ENCODE measurements around the gene NCK1.

NCK1 gene

DNA sequence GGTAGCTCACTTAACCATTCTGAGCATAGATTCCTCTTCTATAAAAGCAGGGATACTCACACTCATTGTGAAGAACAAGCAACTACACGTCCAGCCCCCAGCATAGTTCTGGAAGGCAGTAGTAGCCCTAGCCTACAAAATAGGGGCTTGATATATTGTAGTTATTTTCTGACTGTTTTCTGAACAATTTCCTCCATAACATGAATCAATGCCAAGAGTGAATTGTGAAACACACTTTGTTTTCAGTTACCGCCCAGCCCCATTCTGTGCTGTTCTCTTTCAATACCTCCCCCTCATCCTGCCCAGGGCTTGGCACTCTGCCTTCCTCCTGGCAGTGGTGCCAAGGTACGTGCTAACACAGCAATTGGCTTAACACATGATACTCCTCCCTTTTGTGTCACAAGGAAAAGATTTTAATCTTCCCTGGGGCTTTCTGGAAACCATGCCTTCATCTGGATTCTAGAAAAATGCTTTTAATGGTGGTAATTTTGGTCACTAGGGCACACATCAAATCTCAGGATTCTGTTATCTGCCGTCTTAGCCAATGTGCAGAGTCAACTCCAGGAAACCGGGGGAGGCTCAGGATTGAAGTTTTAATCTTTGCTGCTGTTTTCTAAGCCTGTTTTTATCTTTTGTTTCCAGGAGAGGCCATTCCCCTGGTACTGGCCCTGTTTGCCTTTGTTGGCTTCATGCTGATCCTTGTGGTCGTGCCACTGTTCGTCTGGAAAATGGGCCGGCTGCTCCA is 132.9 kb downstream of the NCK1 start:
- H3K9me3 ChIP-seq (ENCODE audit: low read length): no peaks in the 10 kb centered on the region
- H3K36me3 ChIP-seq (ENCODE audit: insufficient read depth, low read length): no peaks in the 10 kb centered on the region
- H3K9ac ChIP-seq (ENCODE audit: low read length): no peak overlapping the region
- H3K27me3 ChIP-seq (ENCODE audit: control insufficient read depth in 1 of 2, insufficient read depth in 2 of 2, low read length in 2 of 2): no peaks in the 10 kb centered on the region
- peak overlapping the region; percentile 1 for H3K27ac ChIP-seq (ENCODE audit: low read depth, low read length)
- peaks cover 20% of the 10 kb centered on the region for H3K4me1 ChIP-seq (ENCODE audit: insufficient read depth, low read length)
- H3K4me3 ChIP-seq (ENCODE audit: low read depth in 1 of 2, low read length in 2 of 2): no peak overlapping the region

DNA sequence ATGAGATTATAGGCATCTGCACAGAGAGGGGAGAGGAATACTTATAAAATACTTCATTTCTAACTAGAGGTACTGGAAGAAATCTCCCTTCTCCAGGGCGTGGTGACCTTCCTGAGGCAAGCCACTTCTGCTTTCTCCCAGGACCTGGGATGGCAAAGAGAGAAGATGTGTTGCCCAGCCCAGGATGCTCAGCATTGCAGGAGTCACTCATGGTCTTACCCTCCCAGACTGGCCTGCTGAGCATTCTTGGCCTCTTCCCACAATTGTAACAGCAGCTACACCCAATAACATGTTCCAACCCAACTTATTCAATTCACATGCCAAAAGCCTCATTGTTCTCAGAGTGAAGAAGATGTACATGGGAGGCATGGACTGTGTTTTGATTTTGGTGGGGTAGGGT is 133.6 kb downstream of the NCK1 start:
- no peaks in the 10 kb centered on the region for H3K27me3 ChIP-seq (ENCODE audit: control insufficient read depth in 1 of 2, insufficient read depth in 2 of 2, low read length in 2 of 2)
- H3K9ac ChIP-seq (ENCODE audit: low read length): no peak overlapping the region
- peaks cover 20% of the 10 kb centered on the region for H3K4me1 ChIP-seq (ENCODE audit: insufficient read depth, low read length)
- no peaks in the 10 kb centered on the region for H3K9me3 ChIP-seq (ENCODE audit: low read length)
- H3K27ac ChIP-seq (ENCODE audit: low read depth, low read length): no peak overlapping the region
- no peaks in the 10 kb centered on the region for H3K36me3 ChIP-seq (ENCODE audit: insufficient read depth, low read length)
- H3K4me3 ChIP-seq (ENCODE audit: low read depth in 1 of 2, low read length in 2 of 2): no peak overlapping the region
